HepG2 (cell line): Measurements from ENCODE around the gene SMIM29. TPM values are rescaled to one million over a fixed set of nuclear protein-coding genes. Genes with fewer than 3 reads are reported as not detected.
A peak's percentile ranks its signal among the peaks of the same experiment; 100 is the strongest.

Experiments
- CENPX ChIP-seq: sonication (generic); formaldehyde crosslinking; IDR thresholded peaks from 2 replicates; pipeline ENCODE4 v1.9.0; 2021; ENCODE audit warnings: mild to moderate bottlenecking, missing genetic modification reagents, moderate library complexity
- IKZF4 ChIP-seq: sonication (generic); formaldehyde crosslinking; IDR thresholded peaks from 2 replicates; pipeline ENCODE4 v1.5.1; 2020; ENCODE audit warnings: borderline replicate concordance, mild to moderate bottlenecking, low read depth, missing genetic modification reagents; ENCODE audit errors: not compliant biosample characterization
- KLF15 ChIP-seq: sonication (generic); formaldehyde crosslinking; IDR thresholded peaks from 2 replicates; pipeline ENCODE4 v1.8.1; 2023; ENCODE audit warnings: borderline replicate concordance, mild to moderate bottlenecking, inconsistent platforms, missing genetic modification reagents, mixed read lengths
- KMT2A ChIP-seq: sonication (generic); formaldehyde crosslinking; IDR thresholded peaks from 2 replicates; pipeline ENCODE4 v1.4.0; 2020; ENCODE audit warnings: missing genetic modification reagents
- ZBTB21 ChIP-seq: sonication (generic); formaldehyde crosslinking; IDR thresholded peaks from 2 replicates; pipeline ENCODE4 v1.4.0; 2020; ENCODE audit warnings: missing genetic modification reagents
- ZBTB7A ChIP-seq: sonication (generic); formaldehyde crosslinking; IDR thresholded peaks from 2 replicates; pipeline ENCODE4 v1.8.0; 2022; ENCODE audit warnings: mild to moderate bottlenecking, missing genetic modification reagents
- ZNF326 ChIP-seq: sonication (generic); formaldehyde crosslinking; IDR thresholded peaks from 2 replicates; pipeline ENCODE4 v1.4.0; 2020; ENCODE audit warnings: missing genetic modification reagents, borderline replicate concordance
- ZNF512B ChIP-seq: sonication (generic); formaldehyde crosslinking; IDR thresholded peaks from 2 replicates; pipeline ENCODE4 v1.5.1; 2020; ENCODE audit warnings: missing genetic modification reagents, mild to moderate bottlenecking, borderline replicate concordance
- ZNF619 ChIP-seq: sonication (generic); formaldehyde crosslinking; IDR thresholded peaks from 2 replicates; pipeline ENCODE4 v1.4.0; 2020; ENCODE audit warnings: mild to moderate bottlenecking, missing genetic modification reagents
- ZNF629 ChIP-seq: sonication (generic); formaldehyde crosslinking; conservative IDR thresholded peaks from 2 replicates; pipeline ENCODE4 v1.5.0; 2020; ENCODE audit warnings: missing genetic modification reagents
- ZNF724P ChIP-seq: sonication (generic); formaldehyde crosslinking; IDR thresholded peaks from 2 replicates; pipeline ENCODE4 v1.8.0; 2022; ENCODE audit warnings: missing genetic modification reagents, borderline replicate concordance
- polyA plus RNA-seq, 8 experiments: library from polyadenylated mRNA; depleted of rRNA in 3 of 8; stranded (reverse) in 7 of 8; unstranded in 1 of 8; fragments of >200 nt; fragmentation: Illumina TruSeq in 4 of 8; extraction: Trizol in 4 of 8; gene quantifications; 2 replicates each; pipeline versions ENCODE4 v1.2.1 to v1.2.3, GENCODE V29; 2011 to 2016; ENCODE audit warnings: low read depth in 4 of 8, missing spikeins in 1 of 8, mixed read lengths in 1 of 8; ENCODE audit not compliant: insufficient read depth in 1 of 8
- total RNA-seq, 5 experiments: library from RNA; depleted of rRNA; stranded (reverse); fragments of >200 nt; fragmentation: Illumina TruSeq; extraction: Trizol; gene quantifications; 2 replicates each; pipeline ENCODE4 v1.2.3, GENCODE V29; 2016; ENCODE audit warnings: low read depth in 1 of 5
- TF ChIP-seq, protein P1 (sequence below): sonication (generic); formaldehyde crosslinking; IDR thresholded peaks from 2 replicates; pipeline ENCODE4 v1.8.1; 2022; ENCODE audit warnings: mild to moderate bottlenecking, missing genetic modification reagents

The SMIM29 gene
- total and polyA plus RNA-seq, 2 of the 13 experiments (the other 11 are each of a cell fraction or from before 2014, with no cell fraction given), result 8.8 to 15.3 TPM

DNA sequence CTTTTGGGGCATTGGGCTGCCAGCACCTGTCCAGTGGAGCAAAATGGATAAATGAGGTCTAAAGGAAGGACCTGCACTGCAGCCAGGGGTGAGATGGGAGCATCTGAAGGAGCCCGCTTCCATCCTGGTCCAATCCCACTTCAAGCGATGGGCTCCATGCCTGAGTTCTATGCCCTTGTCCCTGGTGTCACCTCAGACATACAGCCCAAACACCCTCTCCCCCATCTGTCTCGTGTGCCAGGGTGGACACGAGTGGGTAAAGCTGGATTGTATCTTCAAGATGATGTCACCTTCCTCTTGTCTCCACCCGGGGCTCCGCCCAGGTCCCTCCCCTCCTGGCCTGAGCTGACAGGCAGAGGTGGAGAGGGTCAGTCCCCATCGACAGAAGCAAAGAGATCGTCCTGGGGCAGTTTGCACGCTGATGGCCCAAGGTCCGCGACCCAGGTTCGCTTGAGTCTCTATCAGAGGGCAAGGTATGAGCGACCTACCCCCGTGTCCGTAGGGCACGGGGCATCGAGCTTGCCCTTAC, 544 bp downstream of the SMIM29 start (continued):
- TF ChIP-seq ZBTB7A (CRISPR knock-in tag), result no peak
- no peak for TF ChIP-seq ZNF724P
- no peak for TF ChIP-seq ZNF629
- no peak for TF ChIP-seq KMT2A (CRISPR knock-in tag)
- TF ChIP-seq IKZF4 (CRISPR knock-in tag), result peak; percentile 4
- no peak for TF ChIP-seq KLF15 (CRISPR knock-in tag)
- TF ChIP-seq ZNF512B (CRISPR knock-in tag), result peak; percentile 89; the same call in 1 of the 2 replicates
- no peak for TF ChIP-seq ZNF326
- TF ChIP-seq, protein P1, sequence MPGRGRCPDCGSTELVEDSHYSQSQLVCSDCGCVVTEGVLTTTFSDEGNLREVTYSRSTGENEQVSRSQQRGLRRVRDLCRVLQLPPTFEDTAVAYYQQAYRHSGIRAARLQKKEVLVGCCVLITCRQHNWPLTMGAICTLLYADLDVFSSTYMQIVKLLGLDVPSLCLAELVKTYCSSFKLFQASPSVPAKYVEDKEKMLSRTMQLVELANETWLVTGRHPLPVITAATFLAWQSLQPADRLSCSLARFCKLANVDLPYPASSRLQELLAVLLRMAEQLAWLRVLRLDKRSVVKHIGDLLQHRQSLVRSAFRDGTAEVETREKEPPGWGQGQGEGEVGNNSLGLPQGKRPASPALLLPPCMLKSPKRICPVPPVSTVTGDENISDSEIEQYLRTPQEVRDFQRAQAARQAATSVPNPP (CRISPR knock-in tag), result no peak
- TF ChIP-seq CENPX (CRISPR knock-in tag), result no peak
- TF ChIP-seq ZBTB21 (CRISPR knock-in tag), result no peak
- no peak for TF ChIP-seq ZNF619
- TF ChIP-seq, all 625 proteins: peak for 40
